Fibroblast of mammary gland (primary cell): ENCODE data around the gene SRGAP3.

ENCODE experiments used
- DNase-seq: peaks from one replicate; pipeline ENCODE4 v3.0.0-alpha.2; 2010; ENCODE audit warnings: low read depth
- H3K4me3 ChIP-seq: 2 replicates; pipeline ENCODE4 v1.5.1; 2011; ENCODE audit warnings: low read depth, mild to moderate bottlenecking, low read length, moderate library complexity; ENCODE audit not compliant: control insufficient read depth
- CTCF ChIP-seq: conservative IDR thresholded peaks from 2 replicates; pipeline ENCODE4 v1.5.1; 2011; ENCODE audit warnings: low read depth, low read length, inconsistent platforms; ENCODE audit not compliant: control insufficient read depth, insufficient read depth

SRGAP3 gene

DNA sequence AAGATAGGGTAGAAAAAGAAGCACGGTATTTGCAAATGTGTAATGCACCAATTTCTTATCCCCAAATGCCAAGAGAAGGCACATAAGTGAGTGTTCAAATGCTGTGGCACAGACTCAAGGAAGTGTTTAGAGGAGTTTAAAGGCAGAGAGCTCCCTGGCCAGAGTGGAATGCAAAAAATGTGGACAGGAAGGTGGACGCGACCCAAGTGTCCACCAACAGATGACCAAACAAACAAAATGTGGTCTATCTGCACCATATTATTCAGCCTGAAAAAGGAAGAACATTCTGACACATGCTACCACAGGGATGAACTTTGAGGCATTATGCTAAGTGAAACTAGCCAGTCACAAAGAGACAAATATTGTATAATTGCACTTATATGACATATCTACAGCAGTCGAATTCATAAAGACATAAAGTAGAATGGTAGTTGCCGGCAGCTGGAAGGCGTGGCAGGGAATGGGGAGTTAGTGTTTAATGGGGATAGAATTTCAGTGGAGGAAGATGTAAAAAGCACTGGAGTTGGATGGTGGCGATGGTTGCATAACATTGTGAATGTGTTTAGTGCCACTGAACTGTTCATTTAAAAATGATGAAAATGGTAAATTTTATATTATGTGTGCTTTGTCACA, 126.6 kb downstream of the SRGAP3 start:
- no peak for DNase-seq
- no peak for TF ChIP-seq CTCF

GRCh38 chr3:9121366-9122001, 128.0 kb downstream of the SRGAP3 start:
- no peak for TF ChIP-seq CTCF
- no peak overlapping the region for H3K4me3 ChIP-seq
- DNase-seq: no peak

More for the DNA sequence above, 126.6 kb downstream of the SRGAP3 start:
- H3K4me3 ChIP-seq: no peak overlapping the region

DNA sequence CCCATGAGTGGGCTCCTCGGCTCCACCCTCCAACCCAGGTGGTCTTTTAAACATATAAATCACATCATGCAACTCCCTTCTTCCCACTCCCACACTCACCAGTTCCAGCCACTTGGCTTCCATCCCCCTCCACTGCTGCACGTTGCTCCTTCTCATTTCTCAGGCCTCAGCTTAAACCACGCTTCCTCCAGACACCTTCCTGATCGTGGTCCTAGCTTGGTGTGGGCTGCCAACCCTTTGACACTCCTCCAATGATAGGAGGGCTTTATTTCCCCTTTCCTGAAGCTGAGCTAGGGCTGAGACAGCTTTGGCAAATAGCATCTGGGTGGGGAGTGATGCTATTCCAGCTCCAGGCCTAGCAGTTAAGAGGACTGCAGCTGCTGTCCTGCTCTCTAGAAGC, 130.1 kb downstream of the SRGAP3 start:
- H3K4me3 ChIP-seq: no peak overlapping the region
- DNase-seq: no peak
- TF ChIP-seq CTCF: no peak

DNA sequence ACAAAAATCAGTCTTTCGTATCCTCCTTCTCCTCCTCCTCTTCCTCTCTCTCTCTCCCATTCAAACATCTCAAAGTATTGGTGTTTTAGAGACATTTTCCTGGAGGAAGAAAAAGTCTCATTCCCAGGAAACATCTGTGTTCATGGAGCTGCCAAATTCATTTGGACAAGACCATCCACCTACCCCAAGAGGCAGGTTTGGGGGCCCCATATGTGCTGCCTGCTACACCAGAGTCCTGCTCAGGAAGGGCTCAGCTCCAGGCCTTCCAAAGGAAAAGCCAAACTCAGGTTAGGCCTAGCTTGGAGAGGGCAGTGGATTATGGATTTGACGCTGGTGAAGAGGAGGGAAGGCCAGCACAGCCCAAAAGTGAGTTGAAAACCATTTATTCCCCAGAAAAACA, 131.2 kb downstream of the SRGAP3 start:
- no peak for DNase-seq
- TF ChIP-seq CTCF: no peak
- H3K4me3 ChIP-seq: no peak overlapping the region

DNA sequence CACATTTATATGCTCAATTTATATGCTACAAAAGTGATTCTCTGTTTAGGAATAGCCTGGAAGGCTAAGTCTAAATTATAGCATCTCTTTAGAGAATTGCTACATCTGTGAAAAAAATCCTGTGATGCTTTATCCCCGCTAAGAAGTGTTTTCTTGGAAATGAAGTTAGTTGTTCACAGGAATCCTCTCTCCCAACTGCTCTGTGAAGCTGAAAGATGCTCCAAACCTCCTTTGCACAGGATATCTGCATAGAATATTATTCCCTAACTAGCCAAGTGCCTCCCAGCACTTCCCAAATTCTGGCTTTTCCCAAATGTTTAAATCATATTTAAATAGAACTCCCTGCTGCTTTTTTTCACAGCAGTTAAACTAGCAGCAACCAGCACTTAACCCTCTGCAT, 132.2 kb downstream of the SRGAP3 start:
- no peak for TF ChIP-seq CTCF
- no peak overlapping the region for H3K4me3 ChIP-seq
- DNase-seq: no peak

GRCh38 chr3:9116336-9116735, 133.1 kb downstream of the SRGAP3 start:
- no peak overlapping the region for H3K4me3 ChIP-seq
- no peak for TF ChIP-seq CTCF
- no peak for DNase-seq
